Measurements from ENCODE around the gene SYNCRIP. TPM values are rescaled to one million over a fixed set of nuclear protein-coding genes. Genes with fewer than 3 reads are reported as not detected.

SYNCRIP gene
- total and polyA plus RNA-seq, 2 of the 13 experiments (the other 11 are each of a cell fraction or from before 2014, with no cell fraction given) = 8.1 to 112 TPM

Small RNA genes within 50 kb of the gene (small RNA-seq; reads per million reads assigned to genes)
- gene SNORD50B (ENCODE audit: insufficient read depth in 2 of 3, insufficient read length in 3 of 3, low read depth in 2 of 3, low replicate concordance in 1 of 3) = 0 reads per million in 3 experiments

Other genes with a start within 250 kb of the SYNCRIP start
- 6.4 and 9.5 TPM in 2 replicates for gene NT5E, start 192.8 kb downstream of the SYNCRIP start, total RNA-seq (2016; rRNA removed; fragmentation: Illumina TruSeq; extraction: Trizol)
- 33.0 and 40.6 TPM in 2 replicates for gene NT5E, start 192.8 kb downstream of the SYNCRIP start, polyA plus RNA-seq (2011; rRNA removed)
- gene SNX14, start 49.0 kb downstream of the SYNCRIP start, total RNA-seq (2016; rRNA removed; fragmentation: Illumina TruSeq; extraction: Trizol) = 61.9 and 112 TPM in 2 replicates
- 70.1 and 83.5 TPM in 2 replicates for gene SNX14, start 49.0 kb downstream of the SYNCRIP start, polyA plus RNA-seq (2011; rRNA removed)

All from HepG2 (cell line).